ENCODE results near the gene CTPS1.

DNA sequence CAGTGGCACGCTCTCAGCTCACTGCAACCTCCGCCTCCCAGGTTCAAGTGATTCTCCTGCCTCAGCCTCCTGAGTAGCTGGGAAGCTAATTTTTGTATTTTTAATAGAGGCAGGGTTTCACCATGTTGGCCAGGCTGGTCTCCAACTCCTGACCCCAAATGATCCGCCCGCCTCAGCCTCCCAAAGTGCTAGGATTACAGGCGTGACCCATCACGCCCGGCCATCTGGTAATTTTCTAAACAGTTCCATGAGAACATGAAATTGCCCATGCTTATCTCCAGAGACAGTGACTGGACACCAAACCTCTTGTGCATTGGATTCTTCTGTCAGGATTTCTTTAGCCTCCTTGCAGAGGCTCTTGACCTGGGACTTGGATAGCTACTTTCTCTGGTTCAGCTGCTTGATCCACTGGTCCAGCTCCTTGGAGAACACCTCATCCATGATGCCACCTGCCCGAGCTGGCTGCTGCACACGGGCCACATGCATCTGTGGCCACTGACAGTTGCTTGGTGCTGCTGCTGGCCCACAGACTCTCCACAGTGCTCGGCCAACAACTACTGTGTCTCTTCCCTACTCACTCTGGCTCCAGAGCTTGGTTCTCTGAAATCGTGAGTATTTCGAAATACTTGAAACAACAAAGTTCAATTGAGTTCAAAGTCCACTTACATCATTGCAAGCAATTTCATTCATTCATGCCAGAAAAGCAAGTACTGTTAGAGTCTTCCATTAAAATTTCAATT lies 40.0 kb upstream of the CTPS1 start:
- TF ChIP-seq, protein P1, sequence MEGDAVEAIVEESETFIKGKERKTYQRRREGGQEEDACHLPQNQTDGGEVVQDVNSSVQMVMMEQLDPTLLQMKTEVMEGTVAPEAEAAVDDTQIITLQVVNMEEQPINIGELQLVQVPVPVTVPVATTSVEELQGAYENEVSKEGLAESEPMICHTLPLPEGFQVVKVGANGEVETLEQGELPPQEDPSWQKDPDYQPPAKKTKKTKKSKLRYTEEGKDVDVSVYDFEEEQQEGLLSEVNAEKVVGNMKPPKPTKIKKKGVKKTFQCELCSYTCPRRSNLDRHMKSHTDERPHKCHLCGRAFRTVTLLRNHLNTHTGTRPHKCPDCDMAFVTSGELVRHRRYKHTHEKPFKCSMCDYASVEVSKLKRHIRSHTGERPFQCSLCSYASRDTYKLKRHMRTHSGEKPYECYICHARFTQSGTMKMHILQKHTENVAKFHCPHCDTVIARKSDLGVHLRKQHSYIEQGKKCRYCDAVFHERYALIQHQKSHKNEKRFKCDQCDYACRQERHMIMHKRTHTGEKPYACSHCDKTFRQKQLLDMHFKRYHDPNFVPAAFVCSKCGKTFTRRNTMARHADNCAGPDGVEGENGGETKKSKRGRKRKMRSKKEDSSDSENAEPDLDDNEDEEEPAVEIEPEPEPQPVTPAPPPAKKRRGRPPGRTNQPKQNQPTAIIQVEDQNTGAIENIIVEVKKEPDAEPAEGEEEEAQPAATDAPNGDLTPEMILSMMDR (IDR thresholded peaks at IDR 0.05): no peak
- TF ChIP-seq ZNF425 (CRISPR knock-in tag; conservative IDR thresholded peaks at IDR 0.05) (no peak), SMAD3 (CRISPR knock-in tag; IDR thresholded peaks at IDR 0.05; ENCODE audit: borderline replicate concordance) (no peak), AR (CRISPR knock-in tag; IDR thresholded peaks at IDR 0.05) (no peak), USF1 (CRISPR knock-in tag; IDR thresholded peaks at IDR 0.05) (no peak)
- TF ChIP-seq, protein P2, sequence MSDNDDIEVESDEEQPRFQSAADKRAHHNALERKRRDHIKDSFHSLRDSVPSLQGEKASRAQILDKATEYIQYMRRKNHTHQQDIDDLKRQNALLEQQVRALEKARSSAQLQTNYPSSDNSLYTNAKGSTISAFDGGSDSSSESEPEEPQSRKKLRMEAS (CRISPR knock-in tag; IDR thresholded peaks at IDR 0.05): no peak
